ENCODE data around the gene P2RX6.
"Not testable (repeated sequence)": the region's sequence is repeated elsewhere in the genome, so short reads cannot be mapped to it uniquely, and the experiment has no call there.

Gene P2RX6

GRCh38 chr22:20970939-20971657 is 43.9 kb upstream of the P2RX6 start:
- no peak for DNase-seq (ENCODE audit: low read depth)
- TF ChIP-seq, protein P1, sequence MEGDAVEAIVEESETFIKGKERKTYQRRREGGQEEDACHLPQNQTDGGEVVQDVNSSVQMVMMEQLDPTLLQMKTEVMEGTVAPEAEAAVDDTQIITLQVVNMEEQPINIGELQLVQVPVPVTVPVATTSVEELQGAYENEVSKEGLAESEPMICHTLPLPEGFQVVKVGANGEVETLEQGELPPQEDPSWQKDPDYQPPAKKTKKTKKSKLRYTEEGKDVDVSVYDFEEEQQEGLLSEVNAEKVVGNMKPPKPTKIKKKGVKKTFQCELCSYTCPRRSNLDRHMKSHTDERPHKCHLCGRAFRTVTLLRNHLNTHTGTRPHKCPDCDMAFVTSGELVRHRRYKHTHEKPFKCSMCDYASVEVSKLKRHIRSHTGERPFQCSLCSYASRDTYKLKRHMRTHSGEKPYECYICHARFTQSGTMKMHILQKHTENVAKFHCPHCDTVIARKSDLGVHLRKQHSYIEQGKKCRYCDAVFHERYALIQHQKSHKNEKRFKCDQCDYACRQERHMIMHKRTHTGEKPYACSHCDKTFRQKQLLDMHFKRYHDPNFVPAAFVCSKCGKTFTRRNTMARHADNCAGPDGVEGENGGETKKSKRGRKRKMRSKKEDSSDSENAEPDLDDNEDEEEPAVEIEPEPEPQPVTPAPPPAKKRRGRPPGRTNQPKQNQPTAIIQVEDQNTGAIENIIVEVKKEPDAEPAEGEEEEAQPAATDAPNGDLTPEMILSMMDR (conservative IDR thresholded peaks at IDR 0.05; ENCODE audit: control insufficient read depth, insufficient read depth, low read depth, low read length): no peak
- H3K4me3 ChIP-seq (ENCODE audit: control insufficient read depth, low read depth, low read length): no peak overlapping the region

- not testable (repeated sequence) for H3K4me3 ChIP-seq (ENCODE audit: control insufficient read depth, low read depth, low read length); DNase-seq (ENCODE audit: low read depth)
These were observed 42.8 kb upstream of the P2RX6 start for GRCh38 chr22:20972014-20972694.

DNA sequence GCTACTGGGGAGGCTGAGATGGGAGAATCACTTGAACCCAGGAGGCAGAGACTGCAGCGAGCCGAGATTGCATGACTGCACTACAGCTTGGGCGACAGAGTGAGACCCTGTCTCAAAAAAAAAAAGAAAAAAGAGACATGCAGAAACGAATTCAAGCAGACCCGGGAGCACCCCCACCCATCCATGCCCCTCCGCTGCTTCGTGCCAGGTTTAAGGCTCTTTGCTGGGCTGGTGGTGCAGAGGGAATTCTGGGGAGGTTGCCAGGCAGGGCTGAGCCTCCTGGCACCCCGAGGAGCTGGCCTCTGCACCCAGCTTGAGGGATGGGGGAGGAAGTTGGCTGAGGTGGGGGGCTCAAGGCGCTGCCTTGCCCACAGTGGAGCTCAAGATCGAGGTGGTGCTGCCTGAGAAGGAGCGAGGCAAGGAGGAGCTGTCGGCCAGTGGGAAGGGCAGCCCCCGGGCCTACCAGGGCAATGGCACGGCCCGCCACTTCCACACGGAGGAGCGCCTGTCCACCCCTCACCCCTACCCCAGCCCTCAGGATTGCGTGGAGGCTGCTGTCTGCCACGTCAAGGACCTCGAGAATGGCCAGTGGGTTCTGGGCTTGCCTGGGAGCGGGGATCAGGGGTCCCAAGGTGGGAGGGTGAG is 41.9 kb upstream of the P2RX6 start:
- no peak for DNase-seq (ENCODE audit: low read depth)
- no peak overlapping the region for H3K4me3 ChIP-seq (ENCODE audit: control insufficient read depth, low read depth, low read length)

GRCh38 chr22:20973634-20974286 is 41.2 kb upstream of the P2RX6 start:
- TF ChIP-seq, protein P1 (conservative IDR thresholded peaks at IDR 0.05; ENCODE audit: control insufficient read depth, insufficient read depth, low read depth, low read length): no peak
- no peak overlapping the region for H3K4me3 ChIP-seq (ENCODE audit: control insufficient read depth, low read depth, low read length)
- no peak for DNase-seq (ENCODE audit: low read depth)

More for the DNA sequence above, 41.9 kb upstream of the P2RX6 start:
- TF ChIP-seq, protein P1 (conservative IDR thresholded peaks at IDR 0.05; ENCODE audit: control insufficient read depth, insufficient read depth, low read depth, low read length): no peak

- TF ChIP-seq, protein P1 (conservative IDR thresholded peaks at IDR 0.05; ENCODE audit: control insufficient read depth, insufficient read depth, low read depth, low read length): no peak
- DNase-seq (ENCODE audit: low read depth): no peak
- H3K4me3 ChIP-seq (ENCODE audit: control insufficient read depth, low read depth, low read length): no peak overlapping the region
These were observed 40.5 kb upstream of the P2RX6 start for GRCh38 chr22:20974336-20974955.

GRCh38 chr22:20975541-20976290 is 39.2 kb upstream of the P2RX6 start:
- TF ChIP-seq, protein P1 (conservative IDR thresholded peaks at IDR 0.05; ENCODE audit: control insufficient read depth, insufficient read depth, low read depth, low read length): no peak
- no peak overlapping the region for H3K4me3 ChIP-seq (ENCODE audit: control insufficient read depth, low read depth, low read length)
- no peak for DNase-seq (ENCODE audit: low read depth)
